Stimulated activated CD4-positive, alpha-beta T cell treated with anti-CD3 and anti-CD28 coated beads, Interleukin-2, amount 100 ng/mL, for 4 hours (primary cell): ENCODE data around the gene BOLL.
"Not testable (repeated sequence)": the region's sequence is repeated elsewhere in the genome, so short reads cannot be mapped to it uniquely, and the experiment has no call there.

Experiments
- DNase-seq: peaks from one replicate; pipeline ENCODE4 v3.0.0-alpha.2; 2020; ENCODE audit warnings: low read depth

Gene BOLL

GRCh38 chr2:197705912-197706838 lies 78.9 kb downstream of the BOLL start:
- DNase-seq = no peak

GRCh38 chr2:197705121-197705911 lies 79.8 kb downstream of the BOLL start, which contains the start of gene MARS2:
TSS of gene MARS2 (plus strand) at chr2:197705369. CDS start at chr2:197705406, 37 bp downstream.
- DNase-seq = peak; percentile 90

GRCh38 chr2:197704434-197705120 lies 80.5 kb downstream of the BOLL start:
- DNase-seq = no peak

DNA sequence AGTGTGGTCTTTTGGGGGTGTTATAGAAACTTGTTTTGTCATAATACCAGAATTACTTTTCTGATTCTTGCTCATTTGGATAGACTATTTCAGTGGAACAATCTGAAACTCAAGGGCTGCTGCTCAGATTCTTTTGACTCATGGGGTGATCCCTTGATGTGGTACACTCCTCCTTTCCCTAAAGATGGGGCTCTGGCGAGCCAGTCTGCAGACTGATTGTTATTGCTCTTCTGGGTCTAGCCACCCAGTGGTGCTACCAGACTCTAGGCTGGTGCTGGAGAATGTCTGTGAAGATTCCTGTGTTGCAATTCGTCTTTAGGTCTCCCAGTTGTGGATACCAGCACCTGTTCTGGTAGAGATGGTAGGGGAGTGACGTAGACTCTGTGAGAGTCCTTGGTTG lies 84.2 kb downstream of the BOLL start:
- DNase-seq = no peak

GRCh38 chr2:197699724-197700123 lies 85.4 kb downstream of the BOLL start:
- not testable (repeated sequence) for DNase-seq

- not testable (repeated sequence) for DNase-seq
Measured at GRCh38 chr2:197696571-197696970, 88.5 kb downstream of the BOLL start.

- DNase-seq = not testable (repeated sequence)
Measured at GRCh38 chr2:197695971-197696370, 89.1 kb downstream of the BOLL start.

DNA sequence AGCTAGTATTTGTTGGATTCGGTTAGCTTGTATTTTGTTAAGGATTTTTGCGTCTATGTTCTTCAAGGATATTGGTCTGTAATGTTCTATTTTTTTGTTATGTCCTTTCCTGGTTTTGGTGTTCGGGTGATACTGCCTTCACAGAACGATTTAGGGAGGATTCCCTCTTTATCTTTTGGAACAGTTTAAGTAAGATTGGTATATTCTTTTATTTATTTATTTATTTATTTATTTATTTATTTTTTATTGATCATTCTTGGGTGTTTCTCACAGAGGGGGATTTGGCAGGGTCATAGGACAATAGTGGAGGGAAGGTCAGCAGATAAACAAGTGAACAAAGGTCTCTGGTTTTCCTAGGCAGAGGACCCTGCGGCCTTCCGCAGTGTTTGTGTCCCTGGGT lies 89.9 kb downstream of the BOLL start:
- not testable (repeated sequence) for DNase-seq

GRCh38 chr2:197677483-197677882 lies 107.6 kb downstream of the BOLL start:
- DNase-seq = no peak

DNA sequence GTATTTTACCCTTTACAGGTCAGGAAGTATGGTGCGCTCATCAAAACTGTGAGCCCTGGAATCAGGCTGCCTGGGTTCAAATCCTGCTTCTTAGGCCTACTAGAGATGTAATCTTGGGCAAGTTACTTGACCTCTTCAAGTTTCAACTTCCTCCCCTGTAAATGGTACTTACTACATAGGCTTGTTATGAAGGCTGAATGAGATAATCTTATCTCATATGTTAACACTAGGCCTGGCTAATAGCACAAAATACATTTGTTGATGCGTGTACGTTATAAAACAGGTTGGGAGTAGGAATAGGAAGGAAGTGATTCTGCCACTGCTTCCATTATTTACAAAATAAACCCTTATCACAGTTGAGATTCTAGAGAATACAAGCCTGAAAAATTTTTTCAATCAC lies 108.1 kb downstream of the BOLL start:
- DNase-seq = no peak
